ENCODE measurements around the gene CDKN2AIPNL.

The CDKN2AIPNL gene

DNA sequence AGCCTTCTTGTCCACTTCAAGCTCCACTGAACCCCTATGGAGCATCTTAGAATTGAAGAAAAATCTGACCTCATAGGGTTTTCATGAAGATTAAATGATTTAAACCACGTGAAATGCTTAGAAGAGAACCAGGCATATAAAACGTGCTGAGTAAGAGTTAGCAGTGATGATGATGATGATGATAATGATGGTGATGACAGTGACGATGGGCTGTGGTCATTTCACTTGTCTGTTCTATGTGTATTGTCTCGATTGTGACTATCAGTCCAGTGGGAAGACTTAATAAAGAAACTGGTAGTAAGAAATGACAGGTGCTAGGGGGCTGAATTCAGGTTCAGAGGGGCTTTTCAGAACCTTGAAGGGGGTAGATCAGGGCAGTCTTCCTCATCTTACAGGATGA, 45.1 kb upstream of the CDKN2AIPNL start:
- DNase-seq = no peak
- no peaks in the 10 kb centered on the region for H3K9me2 ChIP-seq (replicated peaks; ENCODE audit: insufficient read depth, low read length)
- H3K4me3 ChIP-seq (ENCODE audit: low read length) = no peak overlapping the region
- H3K4me1 ChIP-seq (ENCODE audit: low read length) = no peaks in the 10 kb centered on the region
- no peaks in the 10 kb centered on the region for H4K20me1 ChIP-seq (ENCODE audit: insufficient read depth, low read length)
- no peaks in the 10 kb centered on the region for H3F3A ChIP-seq (ENCODE audit: insufficient read depth, low read length)
- TF ChIP-seq EZH2 (optimal IDR thresholded peaks at IDR 0.05; ENCODE audit: low read depth, low read length) = no peak
- TF ChIP-seq EZH2phosphoT487 (IDR thresholded peaks at IDR 0.05; ENCODE audit: low read length) = no peak
- TF ChIP-seq, protein P1, sequence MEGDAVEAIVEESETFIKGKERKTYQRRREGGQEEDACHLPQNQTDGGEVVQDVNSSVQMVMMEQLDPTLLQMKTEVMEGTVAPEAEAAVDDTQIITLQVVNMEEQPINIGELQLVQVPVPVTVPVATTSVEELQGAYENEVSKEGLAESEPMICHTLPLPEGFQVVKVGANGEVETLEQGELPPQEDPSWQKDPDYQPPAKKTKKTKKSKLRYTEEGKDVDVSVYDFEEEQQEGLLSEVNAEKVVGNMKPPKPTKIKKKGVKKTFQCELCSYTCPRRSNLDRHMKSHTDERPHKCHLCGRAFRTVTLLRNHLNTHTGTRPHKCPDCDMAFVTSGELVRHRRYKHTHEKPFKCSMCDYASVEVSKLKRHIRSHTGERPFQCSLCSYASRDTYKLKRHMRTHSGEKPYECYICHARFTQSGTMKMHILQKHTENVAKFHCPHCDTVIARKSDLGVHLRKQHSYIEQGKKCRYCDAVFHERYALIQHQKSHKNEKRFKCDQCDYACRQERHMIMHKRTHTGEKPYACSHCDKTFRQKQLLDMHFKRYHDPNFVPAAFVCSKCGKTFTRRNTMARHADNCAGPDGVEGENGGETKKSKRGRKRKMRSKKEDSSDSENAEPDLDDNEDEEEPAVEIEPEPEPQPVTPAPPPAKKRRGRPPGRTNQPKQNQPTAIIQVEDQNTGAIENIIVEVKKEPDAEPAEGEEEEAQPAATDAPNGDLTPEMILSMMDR (IDR thresholded peaks at IDR 0.05; ENCODE audit: low read length) = no peak
- H3K27me3 ChIP-seq (replicated peaks; ENCODE audit: insufficient read depth, low read length) = no peaks in the 10 kb centered on the region
- H3K4me2 ChIP-seq (ENCODE audit: low read depth, low read length) = no peak overlapping the region
- no peak overlapping the region for H3K27ac ChIP-seq (ENCODE audit: low read length)
- no peak overlapping the region for H3K9ac ChIP-seq (ENCODE audit: low read length)
- no peaks in the 10 kb centered on the region for H3K36me3 ChIP-seq (replicated peaks; ENCODE audit: insufficient read depth, low read length)
- H2AFZ ChIP-seq (ENCODE audit: low read length) = no peak overlapping the region
- no peaks in the 10 kb centered on the region for H3K79me2 ChIP-seq (ENCODE audit: low read length)
- H3K9me3 ChIP-seq (replicated peaks; ENCODE audit: insufficient read depth, low read length) = no peaks in the 10 kb centered on the region

DNA sequence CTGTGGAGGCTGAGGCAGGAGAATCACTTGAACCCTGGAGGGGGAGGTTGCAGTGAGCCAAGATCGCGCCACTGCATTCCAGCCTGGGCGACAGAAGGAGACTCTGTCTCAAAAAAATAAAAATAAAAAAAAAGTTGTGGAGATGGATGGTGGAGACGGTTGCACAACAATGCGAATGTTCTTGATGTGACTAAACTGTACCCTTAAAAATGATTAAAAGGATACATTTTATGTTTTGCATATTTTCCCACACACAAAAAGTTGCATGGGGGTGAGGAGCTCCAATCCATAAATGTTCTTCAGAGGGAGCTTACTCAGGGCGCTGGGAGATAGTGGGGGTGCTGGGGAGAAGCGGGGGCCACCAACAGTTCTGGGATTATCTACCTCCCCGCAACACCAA, 43.8 kb upstream of the CDKN2AIPNL start:
- no peak for DNase-seq

DNA sequence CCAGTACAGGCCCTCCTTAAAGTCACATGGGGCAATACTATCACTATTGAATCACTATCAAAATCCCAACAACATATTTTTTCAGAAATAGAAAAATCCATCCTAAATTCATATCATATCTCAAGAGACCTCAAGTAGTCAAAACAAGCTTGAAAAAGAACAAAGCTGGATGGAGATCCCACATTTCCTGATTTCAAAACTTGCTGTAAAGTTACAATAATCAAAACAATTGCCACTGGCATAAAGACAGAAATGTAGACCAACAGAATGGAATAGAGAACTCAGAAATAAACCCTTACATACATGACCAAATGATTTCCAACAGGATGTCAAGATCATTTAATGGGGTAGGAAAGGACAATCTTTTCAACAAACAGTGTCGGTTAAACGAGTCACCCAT, 41.3 kb upstream of the CDKN2AIPNL start:
- H3K4me1 ChIP-seq (ENCODE audit: low read length) = no peaks in the 10 kb centered on the region
- H3K36me3 ChIP-seq (replicated peaks; ENCODE audit: insufficient read depth, low read length) = no peaks in the 10 kb centered on the region
- no peak overlapping the region for H3K4me3 ChIP-seq (ENCODE audit: low read length)
- no peaks in the 10 kb centered on the region for H3K79me2 ChIP-seq (ENCODE audit: low read length)
- H3K9ac ChIP-seq (ENCODE audit: low read length) = no peak overlapping the region
- TF ChIP-seq, protein P1 (IDR thresholded peaks at IDR 0.05; ENCODE audit: low read length) = no peak
- TF ChIP-seq EZH2 (optimal IDR thresholded peaks at IDR 0.05; ENCODE audit: low read depth, low read length) = no peak
- TF ChIP-seq EZH2phosphoT487 (IDR thresholded peaks at IDR 0.05; ENCODE audit: low read length) = no peak
- H4K20me1 ChIP-seq (ENCODE audit: insufficient read depth, low read length) = no peaks in the 10 kb centered on the region
- no peaks in the 10 kb centered on the region for H3F3A ChIP-seq (ENCODE audit: insufficient read depth, low read length)
- H3K4me2 ChIP-seq (ENCODE audit: low read depth, low read length) = no peak overlapping the region
- no peak for DNase-seq
- no peak overlapping the region for H3K27ac ChIP-seq (ENCODE audit: low read length)
- no peak overlapping the region for H2AFZ ChIP-seq (ENCODE audit: low read length)
- H3K9me2 ChIP-seq (replicated peaks; ENCODE audit: insufficient read depth, low read length) = no peaks in the 10 kb centered on the region
- H3K9me3 ChIP-seq (replicated peaks; ENCODE audit: insufficient read depth, low read length) = no peaks in the 10 kb centered on the region
- no peaks in the 10 kb centered on the region for H3K27me3 ChIP-seq (replicated peaks; ENCODE audit: insufficient read depth, low read length)

More for the DNA sequence above, 43.8 kb upstream of the CDKN2AIPNL start:
- H3K9ac ChIP-seq (ENCODE audit: low read length) = no peak overlapping the region
- no peaks in the 10 kb centered on the region for H3K9me3 ChIP-seq (replicated peaks; ENCODE audit: insufficient read depth, low read length)
- no peak overlapping the region for H3K27ac ChIP-seq (ENCODE audit: low read length)
- TF ChIP-seq EZH2 (optimal IDR thresholded peaks at IDR 0.05; ENCODE audit: low read depth, low read length) (no peak), EZH2phosphoT487 (IDR thresholded peaks at IDR 0.05; ENCODE audit: low read length) (no peak)
- TF ChIP-seq, protein P1 (IDR thresholded peaks at IDR 0.05; ENCODE audit: low read length) = no peak
- no peak overlapping the region for H3K4me2 ChIP-seq (ENCODE audit: low read depth, low read length)
- H4K20me1 ChIP-seq (ENCODE audit: insufficient read depth, low read length) = no peaks in the 10 kb centered on the region
- H3K9me2 ChIP-seq (replicated peaks; ENCODE audit: insufficient read depth, low read length) = no peaks in the 10 kb centered on the region
- no peak overlapping the region for H3K4me3 ChIP-seq (ENCODE audit: low read length)
- H3F3A ChIP-seq (ENCODE audit: insufficient read depth, low read length) = no peaks in the 10 kb centered on the region
- no peaks in the 10 kb centered on the region for H3K4me1 ChIP-seq (ENCODE audit: low read length)
- H2AFZ ChIP-seq (ENCODE audit: low read length) = no peak overlapping the region
- H3K79me2 ChIP-seq (ENCODE audit: low read length) = no peaks in the 10 kb centered on the region
- no peaks in the 10 kb centered on the region for H3K27me3 ChIP-seq (replicated peaks; ENCODE audit: insufficient read depth, low read length)
- H3K36me3 ChIP-seq (replicated peaks; ENCODE audit: insufficient read depth, low read length) = no peaks in the 10 kb centered on the region
